HG03354 (cell line): ENCODE data around the gene S1PR3.

Experiments
- ATAC-seq: cut with Tn5 transposase; IDR thresholded peaks from one replicate; pipeline ENCODE4 v1.9.1; 2021; ENCODE audit warnings: mild to moderate bottlenecking; ENCODE audit not compliant: unreplicated experiment, poor library complexity, severe bottlenecking

The S1PR3 gene

GRCh38 chr9:89024727-89025126 is 33.5 kb downstream of the S1PR3 start:
- no peak for ATAC-seq

GRCh38 chr9:89025553-89025952 is 34.3 kb downstream of the S1PR3 start:
- no peak for ATAC-seq

- ATAC-seq, result no peak
Observed at GRCh38 chr9:89026876-89027275, 35.6 kb downstream of the S1PR3 start.

GRCh38 chr9:89029788-89030187 is 38.5 kb downstream of the S1PR3 start:
- ATAC-seq, result no peak

GRCh38 chr9:89032173-89032572 is 40.9 kb downstream of the S1PR3 start:
- no peak for ATAC-seq

GRCh38 chr9:89032661-89033060 is 41.4 kb downstream of the S1PR3 start:
- ATAC-seq, result no peak

GRCh38 chr9:89036383-89036782 is 45.1 kb downstream of the S1PR3 start:
- ATAC-seq, result no peak

GRCh38 chr9:89036891-89037290 is 45.6 kb downstream of the S1PR3 start:
- no peak for ATAC-seq

- no peak for ATAC-seq
Observed at GRCh38 chr9:89037346-89037745, 46.1 kb downstream of the S1PR3 start.

GRCh38 chr9:89037891-89038290 is 46.6 kb downstream of the S1PR3 start:
- no peak for ATAC-seq

GRCh38 chr9:89038382-89039103 is 47.3 kb downstream of the S1PR3 start:
- ATAC-seq, result no peak

GRCh38 chr9:89039104-89039465 is 47.8 kb downstream of the S1PR3 start:
- ATAC-seq, result no peak

GRCh38 chr9:89039664-89040063 is 48.4 kb downstream of the S1PR3 start:
- ATAC-seq, result no peak

GRCh38 chr9:89042984-89043383 is 51.7 kb downstream of the S1PR3 start:
- no peak for ATAC-seq

- ATAC-seq, result no peak
Observed at GRCh38 chr9:89044104-89044503, 52.8 kb downstream of the S1PR3 start.

GRCh38 chr9:89044881-89045280 is 53.6 kb downstream of the S1PR3 start:
- no peak for ATAC-seq

- ATAC-seq, result no peak
Observed at GRCh38 chr9:89046832-89047231, 55.6 kb downstream of the S1PR3 start.

GRCh38 chr9:89047667-89048066 is 56.4 kb downstream of the S1PR3 start:
- no peak for ATAC-seq

- no peak for ATAC-seq
Observed at GRCh38 chr9:89048616-89049015, 57.3 kb downstream of the S1PR3 start.

- ATAC-seq, result no peak
Observed at GRCh38 chr9:89049646-89050045, 58.4 kb downstream of the S1PR3 start.

- no peak for ATAC-seq
Observed at GRCh38 chr9:89051421-89052025, 60.3 kb downstream of the S1PR3 start.
